Measurements from ENCODE around the gene ATG9B. TPM values are rescaled to one million over a fixed set of nuclear protein-coding genes. Genes with fewer than 3 reads are reported as not detected.

Gene ATG9B
- total and polyA plus RNA-seq, 4 donors: 0.78 to 2.8 (median 1.5) TPM

GRCh38 chr7:151056283-151056665, 32.0 kb upstream of the ATG9B start:
- Histone ChIP-seq H3K9ac (ENCODE audit: insufficient read depth in 1 of 2, low read length in 2 of 2) (no peak overlapping the region), H3K36me3 (ENCODE audit: control insufficient read depth in 4 of 4, insufficient read depth in 4 of 4, low read length in 4 of 4) (no peaks in the 10 kb centered on the region), H3K9me3 (ENCODE audit: control insufficient read depth in 4 of 4, insufficient read depth in 3 of 4, low read length in 3 of 4) (no peaks in the 10 kb centered on the region), H3K27me3 (ENCODE audit: control insufficient read depth in 3 of 3, insufficient read depth in 3 of 3, low read length in 2 of 3) (no peaks in the 10 kb centered on the region), H3K27ac (ENCODE audit: low read depth in 1 of 2, low read length in 1 of 2) (no peak overlapping the region), H3K4me3 (no peak overlapping the region), H3K4me1 (ENCODE audit: control insufficient read depth in 5 of 5, insufficient read depth in 5 of 5, low read length in 5 of 5) (peaks cover 6 to 35% (median 18%) of the 10 kb centered on the region in 5 donors)
- TF ChIP-seq CTCF (IDR thresholded peaks at IDR 0.05; ENCODE audit: control extremely low read depth, extremely low read depth): no peak
- ATAC-seq (ENCODE audit: insufficient read depth, low FRiP score) (no peak), DNase-seq (no peak)
- 90 to 96% methylated on average over 6 of the region's 6 CpGs for WGBS, 2 donors

GRCh38 chr7:151053751-151054150, 29.5 kb upstream of the ATG9B start:
- no peak overlapping the region for H3K27ac ChIP-seq (ENCODE audit: low read depth in 1 of 2, low read length in 1 of 2)
- TF ChIP-seq CTCF (IDR thresholded peaks at IDR 0.05; ENCODE audit: control extremely low read depth, extremely low read depth): no peak
- H3K4me3 ChIP-seq: no peak overlapping the region
- peaks cover 0 to 19% (median 13%) of the 10 kb centered on the region in 5 donors for H3K4me1 ChIP-seq (ENCODE audit: control insufficient read depth in 5 of 5, insufficient read depth in 5 of 5, low read length in 5 of 5)
- H3K9ac ChIP-seq (ENCODE audit: insufficient read depth in 1 of 2, low read length in 2 of 2): no peak overlapping the region
- ATAC-seq (ENCODE audit: insufficient read depth, low FRiP score) (no peak), DNase-seq (no peak)
- H3K27me3 ChIP-seq (ENCODE audit: control insufficient read depth in 3 of 3, insufficient read depth in 3 of 3, low read length in 2 of 3): peaks cover 0 to 5% (median 0%) of the 10 kb centered on the region in 3 donors
- H3K36me3 ChIP-seq (ENCODE audit: control insufficient read depth in 4 of 4, insufficient read depth in 4 of 4, low read length in 4 of 4): no peaks in the 10 kb centered on the region
- WGBS, 2 donors: 89 to 98% methylated on average over 8 of the region's 8 CpGs
- H3K9me3 ChIP-seq (ENCODE audit: control insufficient read depth in 4 of 4, insufficient read depth in 3 of 4, low read length in 3 of 4): no peaks in the 10 kb centered on the region

GRCh38 chr7:151053096-151053495, 28.8 kb upstream of the ATG9B start:
- no peak for TF ChIP-seq CTCF (IDR thresholded peaks at IDR 0.05; ENCODE audit: control extremely low read depth, extremely low read depth)
- no peak for ATAC-seq (ENCODE audit: insufficient read depth, low FRiP score)

GRCh38 chr7:151051108-151051507, 26.8 kb upstream of the ATG9B start:
- H3K27ac ChIP-seq (ENCODE audit: low read depth in 1 of 2, low read length in 1 of 2): no peak overlapping the region
- H3K27me3 ChIP-seq (ENCODE audit: control insufficient read depth in 3 of 3, insufficient read depth in 3 of 3, low read length in 2 of 3): peaks cover 0 to 5% (median 0%) of the 10 kb centered on the region in 3 donors
- no peaks in the 10 kb centered on the region for H3K9me3 ChIP-seq (ENCODE audit: control insufficient read depth in 4 of 4, insufficient read depth in 3 of 4, low read length in 3 of 4)
- DNase-seq (peak; percentile 73 to 85 (median 78)), ATAC-seq (ENCODE audit: insufficient read depth, low FRiP score) (peak; percentile 54)
- H3K4me3 ChIP-seq: no peak overlapping the region
- H3K36me3 ChIP-seq (ENCODE audit: control insufficient read depth in 4 of 4, insufficient read depth in 4 of 4, low read length in 4 of 4): peaks cover 0 to 3% (median 0%) of the 10 kb centered on the region in 4 donors
- H3K4me1 ChIP-seq (ENCODE audit: control insufficient read depth in 5 of 5, insufficient read depth in 5 of 5, low read length in 5 of 5): peaks cover 0 to 24% (median 5%) of the 10 kb centered on the region in 5 donors
- no peak overlapping the region for H3K9ac ChIP-seq (ENCODE audit: insufficient read depth in 1 of 2, low read length in 2 of 2)
- 0 to 3% methylated on average over 43 to 50 of the region's 50 CpGs for WGBS, 2 donors
- TF ChIP-seq CTCF (IDR thresholded peaks at IDR 0.05; ENCODE audit: control extremely low read depth, extremely low read depth): no peak

More at GRCh38 chr7:151053096-151053495, 28.8 kb upstream of the ATG9B start:
- DNase-seq: no peak
- Histone ChIP-seq H3K9ac (ENCODE audit: insufficient read depth in 1 of 2, low read length in 2 of 2) (no peak overlapping the region), H3K9me3 (ENCODE audit: control insufficient read depth in 4 of 4, insufficient read depth in 3 of 4, low read length in 3 of 4) (no peaks in the 10 kb centered on the region), H3K27me3 (ENCODE audit: control insufficient read depth in 3 of 3, insufficient read depth in 3 of 3, low read length in 2 of 3) (peaks cover 0 to 5% (median 0%) of the 10 kb centered on the region in 3 donors), H3K4me3 (no peak overlapping the region), H3K27ac (ENCODE audit: low read depth in 1 of 2, low read length in 1 of 2) (no peak overlapping the region), H3K4me1 (ENCODE audit: control insufficient read depth in 5 of 5, insufficient read depth in 5 of 5, low read length in 5 of 5) (peaks cover 0 to 16% (median 9%) of the 10 kb centered on the region in 5 donors), H3K36me3 (ENCODE audit: control insufficient read depth in 4 of 4, insufficient read depth in 4 of 4, low read length in 4 of 4) (no peaks in the 10 kb centered on the region)
- 41 to 65% methylated on average over 4 of the region's 4 CpGs for WGBS, 2 donors
